Measurements from ENCODE around the gene TRIM23. TPM values are rescaled to one million over a fixed set of nuclear protein-coding genes. Genes with fewer than 3 reads are reported as not detected.

Gene TRIM23
- total and polyA plus RNA-seq, 2 of the 4 experiments (the other 2 are of a cell fraction) = 3.7 to 28.9 TPM

- CTCF ChIA-PET = no interaction called here
- in situ Hi-C loops (cut with MboI; ENCODE audit: low sequenced_read_pairs) (no loop called here), intact Hi-C loops (cut with micrococcal nuclease) (loop anchor here (2.0 to 10.0 kb wide), 3 partner anchors 96 to 520 kb away; partner anchors contain the start of genes ERBIN and SREK1), dilution Hi-C loops (cut with HindIII; ENCODE audit: low sequenced_read_pairs, unreplicated experiment) (no loop called here)
- peak within 1 kb of the TSS; percentile 87 for H4K91ac ChIP-seq (ENCODE audit: insufficient read depth, low read depth, low read length)
- POLR2A ChIA-PET (ENCODE audit: unreplicated experiment) = no interaction called here
- no peaks in the 10 kb centered on the region for H3K4me1 ChIP-seq (ENCODE audit: control insufficient read depth, insufficient read depth, low read length)
- H2BK120ac ChIP-seq (ENCODE audit: low read depth, low read length) = peak within 1 kb of the TSS; percentile 61
- H3K4ac ChIP-seq (ENCODE audit: low read depth, low read length) = peak within 1 kb of the TSS; percentile 87
- peak; percentile 79 for ATAC-seq (ENCODE audit: low read depth)
- DNase-seq = peak; percentile 85
- H2AFZ ChIP-seq (replicated peaks; ENCODE audit: low read length, poor library complexity) = peak within 1 kb of the TSS; percentile 100
- peak within 1 kb of the TSS; percentile 65 for H2AK5ac ChIP-seq (ENCODE audit: low read depth, low read length)
- peak within 1 kb of the TSS; percentile 93 for H4K5ac ChIP-seq (ENCODE audit: low read depth, low read length)
- H2BK15ac ChIP-seq (ENCODE audit: low read depth, low read length) = peak within 1 kb of the TSS; percentile 53
- peak within 1 kb of the TSS; percentile 94 for H3K23ac ChIP-seq (ENCODE audit: low read depth, low read length)
- peak within 1 kb of the TSS; percentile 88 to 99 for H4K8ac ChIP-seq (ENCODE audit: low read depth in 2 of 2, low read length in 2 of 2)
- H3K4me2 ChIP-seq (ENCODE audit: low read depth, low read length) = peak within 1 kb of the TSS; percentile 98
- no peaks in the 10 kb centered on the region for H3K9me3 ChIP-seq (ENCODE audit: control insufficient read depth, insufficient read depth, low read length)
- BruUV-seq (replicated peaks) = TSS peak; percentile 64
- H3K18ac ChIP-seq (ENCODE audit: low read depth, low read length) = peak within 1 kb of the TSS; percentile 79
- 0 out of 2 replicates have a peak, but pooled peaks cover 7% of the 10 kb centered on the region for H4K20me1 ChIP-seq (ENCODE audit: insufficient read depth, low read length)
- H3K9me1 ChIP-seq (ENCODE audit: insufficient read depth, low read length) = peaks cover 3% of the 10 kb centered on the region; the same call in 1 of the 2 replicates
- peak within 1 kb of the TSS; percentile 85 for H3K27ac ChIP-seq (ENCODE audit: insufficient read depth, low read length)
- H3K4me3 ChIP-seq (ENCODE audit: insufficient read depth, low read depth, low read length) = peak within 1 kb of the TSS; percentile 77
- H2BK20ac ChIP-seq (ENCODE audit: low read depth, low read length) = peak within 1 kb of the TSS; percentile 55; the same call in 1 of the 2 replicates
- no peaks in the 10 kb centered on the region; the same call in 1 of the 2 replicates for H3K36me3 ChIP-seq (ENCODE audit: control insufficient read depth, insufficient read depth, low read length)
- TF ChIP-seq RCOR1 (IDR thresholded peaks at IDR 0.05; ENCODE audit: insufficient replicate concordance, low read length) (peak; percentile 8), RAD21 (IDR thresholded peaks at IDR 0.05; ENCODE audit: low read length) (no peak), MAZ (IDR thresholded peaks at IDR 0.05; ENCODE audit: borderline replicate concordance, low read depth, low read length) (peak; percentile 45; the same call in 1 of the 2 replicates), POLR2A (IDR thresholded peaks at IDR 0.05; ENCODE audit: low read depth, low read length) (peak; percentile 50; the same call in 1 of the 2 replicates), FOS (IDR thresholded peaks at IDR 0.05; ENCODE audit: low read depth, low read length) (no peak)
- peak within 1 kb of the TSS; percentile 96 for H3K56ac ChIP-seq (ENCODE audit: extremely low read depth, insufficient read depth, low read length)
- H3K79me1 ChIP-seq (ENCODE audit: low read depth in 1 of 2, low read length in 2 of 2) = peaks cover 11 to 51% of the 10 kb centered on the region in 2 experiments
- WGBS, 2 experiments (ENCODE audit: extremely low coverage in 2 of 2, insufficient read length in 1 of 2) = 0% methylated on average over 14 of the region's 36 CpGs; no CpG with 5 or more reads in 1 of the 2 experiments
- H3K14ac ChIP-seq (replicated peaks; ENCODE audit: low read depth, low read length) = peak within 1 kb of the TSS; percentile 96
- H2AK9ac ChIP-seq (replicated peaks; ENCODE audit: low read depth, low read length, poor library complexity) = peak within 1 kb of the TSS; percentile 93
- peak within 1 kb of the TSS; percentile 95 for H3K9ac ChIP-seq (ENCODE audit: low read depth, low read length)
- no peaks in the 10 kb centered on the region for H3K27me3 ChIP-seq (ENCODE audit: control insufficient read depth, insufficient read depth, low read length)
- H2BK5ac ChIP-seq (ENCODE audit: low read depth, low read length, poor library complexity, severe bottlenecking) = peak within 1 kb of the TSS; percentile 97
Observed at GRCh38 chr5:65624571-65625555, 730 bp upstream of the TRIM23 start, which contains the start of the genes SHLD3 and TRAPPC13. Gene SHLD3, plus strand, starts transcription at chr5:65625027. Its CDS starts 4,561 bp downstream, at chr5:65629588. Gene TRAPPC13, plus strand, starts transcription at chr5:65625027. Its CDS starts 34 bp downstream, at chr5:65625061.

Data from IMR-90 (cell line).